A549 (cell line): Measurements from ENCODE around the gene RPS6KA4. TPM values are rescaled to one million over a fixed set of nuclear protein-coding genes. Genes with fewer than 3 reads are reported as not detected.
A peak's percentile ranks its signal among the peaks of the same experiment; 100 is the strongest.

ENCODE experiments used
- BHLHE40 ChIP-seq: IDR thresholded peaks from 2 replicates; pipeline ENCODE4 v1.6.1; 2012; ENCODE audit warnings: low read depth, low read length, inconsistent platforms
- CEBPB ChIP-seq, 2 experiments: fragments of >200 bp in 1 of 2; sonication (Bioruptor Twin) in 1 of 2; formaldehyde crosslinking in 1 of 2; IDR thresholded peaks; 2 replicates each; pipeline ENCODE4 v1.6.1; 2012 to 2016
- CHD4 ChIP-seq: fragments of 200-600 bp; sonication (generic); IDR thresholded peaks from 2 replicates; pipeline ENCODE4 v1.6.1; 2016; ENCODE audit warnings: antibody characterized with exemption, mild to moderate bottlenecking, borderline replicate concordance
- EP300 ChIP-seq, 2 experiments: fragments of >200 bp; sonication (Bioruptor Twin); formaldehyde crosslinking; IDR thresholded peaks; 2 replicates in 1 of 2; 3 replicates in 1 of 2; pipeline ENCODE4 v1.6.1; 2016 to 2017
- ESRRA ChIP-seq: fragments of 150-350 bp; IDR thresholded peaks from 2 replicates; pipeline ENCODE4 v1.6.1; 2014; ENCODE audit warnings: mild to moderate bottlenecking, low read length, borderline replicate concordance
- FOSB ChIP-seq: fragments of 250-450 bp; sonication (Bioruptor Pico); IDR thresholded peaks from 2 replicates; pipeline ENCODE4 v1.5.0; 2020; ENCODE audit warnings: mild to moderate bottlenecking, moderate library complexity
- FOSL2 ChIP-seq, 2 experiments: fragments of 450-650 bp in 1 of 2; fragments of >200 bp in 1 of 2; sonication (Bioruptor Twin) in 1 of 2; formaldehyde crosslinking; IDR thresholded peaks; 2 replicates each; pipeline versions ENCODE4 v1.5.0 to v1.6.1; 2016 to 2020; ENCODE audit warnings: mild to moderate bottlenecking in 1 of 2, moderate library complexity in 1 of 2
- GATA3 ChIP-seq: IDR thresholded peaks from 2 replicates; pipeline ENCODE4 v1.6.1; 2012; ENCODE audit warnings: borderline replicate concordance
- HDAC2 ChIP-seq: fragments of 200-600 bp; sonication (generic); IDR thresholded peaks from 2 replicates; pipeline ENCODE4 v1.6.1; 2016
- JUNB ChIP-seq: fragments of >200 bp; sonication (Bioruptor Twin); formaldehyde crosslinking; IDR thresholded peaks from 2 replicates; pipeline ENCODE4 v1.6.1; 2016
- KDM5A ChIP-seq: fragments of 200-600 bp; sonication (generic); IDR thresholded peaks from 2 replicates; pipeline ENCODE4 v1.6.1; 2016; ENCODE audit warnings: antibody characterized with exemption, mild to moderate bottlenecking
- MAFK ChIP-seq: fragments of 450-650 bp; IDR thresholded peaks from 2 replicates; pipeline ENCODE4 v1.6.1; 2014; ENCODE audit not compliant: partially characterized antibody
- MAZ ChIP-seq: fragments of 150-350 bp; IDR thresholded peaks from 2 replicates; pipeline ENCODE4 v1.6.1; 2014; ENCODE audit warnings: antibody characterized with exemption, low read depth, low read length, borderline replicate concordance
- PBX3 ChIP-seq: IDR thresholded peaks from 2 replicates; pipeline ENCODE4 v1.6.1; 2012
- PHF8 ChIP-seq: fragments of 200-600 bp; sonication (generic); IDR thresholded peaks from 2 replicates; pipeline ENCODE4 v1.6.1; 2016; ENCODE audit warnings: low read depth, mild to moderate bottlenecking, antibody characterized with exemption, moderate library complexity, borderline replicate concordance
- RARB ChIP-seq: fragments of 250-450 bp; sonication (Bioruptor Pico); IDR thresholded peaks from 2 replicates; pipeline ENCODE4 v1.8.0; 2021; ENCODE audit warnings: mild to moderate bottlenecking, moderate library complexity
- REST ChIP-seq: fragments of 200-600 bp; sonication (generic); IDR thresholded peaks from 2 replicates; pipeline ENCODE4 v1.6.1; 2016; ENCODE audit warnings: antibody characterized with exemption, mild to moderate bottlenecking, moderate library complexity
- RFX5 ChIP-seq: fragments of 450-650 bp; IDR thresholded peaks from 2 replicates; pipeline ENCODE4 v1.7.1; 2014; ENCODE audit warnings: antibody characterized with exemption, mild to moderate bottlenecking, moderate library complexity
- RNF2 ChIP-seq: fragments of 200-600 bp; sonication (generic); IDR thresholded peaks from 2 replicates; pipeline ENCODE4 v1.6.1; 2016; ENCODE audit warnings: low read depth, mild to moderate bottlenecking, antibody characterized with exemption, moderate library complexity, borderline replicate concordance
- TP53 ChIP-seq: fragments of 250-450 bp; sonication (Bioruptor Pico); IDR thresholded peaks from 2 replicates; pipeline ENCODE4 v1.5.0; 2021; ENCODE audit warnings: mild to moderate bottlenecking, moderate library complexity
- USF2 ChIP-seq: fragments of 450-650 bp; IDR thresholded peaks from 2 replicates; pipeline ENCODE4 v1.6.1; 2014; ENCODE audit warnings: antibody characterized with exemption
- ZFP36 ChIP-seq: fragments of 450-650 bp; IDR thresholded peaks from 2 replicates; pipeline ENCODE4 v1.6.1; 2014; ENCODE audit warnings: borderline replicate concordance; ENCODE audit not compliant: partially characterized antibody
- ZNF302 ChIP-seq: fragments of 250-450 bp; sonication (Bioruptor Pico); IDR thresholded peaks from 2 replicates; pipeline ENCODE4 v1.9.0; 2021; ENCODE audit warnings: inconsistent platforms, mild to moderate bottlenecking, moderate library complexity
- ZSCAN20 ChIP-seq: fragments of 250-450 bp; sonication (Bioruptor Pico); IDR thresholded peaks from 2 replicates; pipeline ENCODE4 v1.8.0; 2022; ENCODE audit warnings: mild to moderate bottlenecking, moderate library complexity
- polyA plus RNA-seq, 4 experiments: library from polyadenylated mRNA; depleted of rRNA in 3 of 4; stranded (reverse); fragments of >200 nt; fragmentation: RNase III in 1 of 4; extraction: RNeasy Plus Mini Kit Qiagen cat#74134 plus additional on column Dnase treatment in 1 of 4; gene quantifications; 2 replicates in 3 of 4; 3 replicates in 1 of 4; pipeline ENCODE4 v1.2.3, GENCODE V29; 2011 to 2017
- TF ChIP-seq, protein P1 (sequence below): fragments of 150-350 bp; IDR thresholded peaks from 2 replicates; pipeline ENCODE4 v1.6.1; 2014; ENCODE audit warnings: low read depth, mild to moderate bottlenecking, low read length
- TF ChIP-seq, protein P2 (sequence below): fragments of >200 bp; sonication (Bioruptor Twin); formaldehyde crosslinking; IDR thresholded peaks from 3 replicates; pipeline ENCODE4 v1.5.1; 2016
- TF ChIP-seq, protein P3 (sequence below): fragments of 250-450 bp; sonication (Bioruptor Pico); IDR thresholded peaks from 2 replicates; pipeline ENCODE4 v1.5.0; 2021; ENCODE audit warnings: mild to moderate bottlenecking, moderate library complexity, borderline replicate concordance
- TF ChIP-seq, protein P4 (sequence below): fragments of >200 bp; sonication (Bioruptor Twin); formaldehyde crosslinking; IDR thresholded peaks from 2 replicates; pipeline ENCODE4 v1.6.1; 2016

The RPS6KA4 gene
- polyA plus RNA-seq, 2 of the 4 experiments (the other 2 are of a cell fraction) = 21.4 to 35.9 TPM

GRCh38 chr11:64331569-64332371 is 27.2 kb upstream of the RPS6KA4 start (continued):
- no peak for TF ChIP-seq PBX3
- no peak for TF ChIP-seq ZFP36
- TF ChIP-seq TP53 = no peak
- peak; percentile 77 for TF ChIP-seq ESRRA
- TF ChIP-seq, protein P1, sequence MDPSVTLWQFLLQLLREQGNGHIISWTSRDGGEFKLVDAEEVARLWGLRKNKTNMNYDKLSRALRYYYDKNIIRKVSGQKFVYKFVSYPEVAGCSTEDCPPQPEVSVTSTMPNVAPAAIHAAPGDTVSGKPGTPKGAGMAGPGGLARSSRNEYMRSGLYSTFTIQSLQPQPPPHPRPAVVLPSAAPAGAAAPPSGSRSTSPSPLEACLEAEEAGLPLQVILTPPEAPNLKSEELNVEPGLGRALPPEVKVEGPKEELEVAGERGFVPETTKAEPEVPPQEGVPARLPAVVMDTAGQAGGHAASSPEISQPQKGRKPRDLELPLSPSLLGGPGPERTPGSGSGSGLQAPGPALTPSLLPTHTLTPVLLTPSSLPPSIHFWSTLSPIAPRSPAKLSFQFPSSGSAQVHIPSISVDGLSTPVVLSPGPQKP = no peak
- peak; percentile 13; the same call in 1 of the 2 replicates for TF ChIP-seq JUNB
- peak in 1 of 2 experiments; percentile 47; a peak in 1 of 5 replicates for TF ChIP-seq EP300 (IDR thresholded peaks at IDR 0.05)
- no peak for TF ChIP-seq MAZ
- TF ChIP-seq CEBPB (IDR thresholded peaks at IDR 0.05) = no peak
- TF ChIP-seq HDAC2 = no peak
- TF ChIP-seq, protein P2, sequence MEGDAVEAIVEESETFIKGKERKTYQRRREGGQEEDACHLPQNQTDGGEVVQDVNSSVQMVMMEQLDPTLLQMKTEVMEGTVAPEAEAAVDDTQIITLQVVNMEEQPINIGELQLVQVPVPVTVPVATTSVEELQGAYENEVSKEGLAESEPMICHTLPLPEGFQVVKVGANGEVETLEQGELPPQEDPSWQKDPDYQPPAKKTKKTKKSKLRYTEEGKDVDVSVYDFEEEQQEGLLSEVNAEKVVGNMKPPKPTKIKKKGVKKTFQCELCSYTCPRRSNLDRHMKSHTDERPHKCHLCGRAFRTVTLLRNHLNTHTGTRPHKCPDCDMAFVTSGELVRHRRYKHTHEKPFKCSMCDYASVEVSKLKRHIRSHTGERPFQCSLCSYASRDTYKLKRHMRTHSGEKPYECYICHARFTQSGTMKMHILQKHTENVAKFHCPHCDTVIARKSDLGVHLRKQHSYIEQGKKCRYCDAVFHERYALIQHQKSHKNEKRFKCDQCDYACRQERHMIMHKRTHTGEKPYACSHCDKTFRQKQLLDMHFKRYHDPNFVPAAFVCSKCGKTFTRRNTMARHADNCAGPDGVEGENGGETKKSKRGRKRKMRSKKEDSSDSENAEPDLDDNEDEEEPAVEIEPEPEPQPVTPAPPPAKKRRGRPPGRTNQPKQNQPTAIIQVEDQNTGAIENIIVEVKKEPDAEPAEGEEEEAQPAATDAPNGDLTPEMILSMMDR = peak; percentile 65
- TF ChIP-seq FOSL2 (IDR thresholded peaks at IDR 0.05) = no peak; the same call in 1 of the 2 replicates
- peak; percentile 70 for TF ChIP-seq FOSL2 (CRISPR knock-in tag; IDR thresholded peaks at IDR 0.05)
- no peak for TF ChIP-seq ZSCAN20 (CRISPR knock-in tag)
- TF ChIP-seq RARB (CRISPR knock-in tag) = no peak
- TF ChIP-seq, protein P3, sequence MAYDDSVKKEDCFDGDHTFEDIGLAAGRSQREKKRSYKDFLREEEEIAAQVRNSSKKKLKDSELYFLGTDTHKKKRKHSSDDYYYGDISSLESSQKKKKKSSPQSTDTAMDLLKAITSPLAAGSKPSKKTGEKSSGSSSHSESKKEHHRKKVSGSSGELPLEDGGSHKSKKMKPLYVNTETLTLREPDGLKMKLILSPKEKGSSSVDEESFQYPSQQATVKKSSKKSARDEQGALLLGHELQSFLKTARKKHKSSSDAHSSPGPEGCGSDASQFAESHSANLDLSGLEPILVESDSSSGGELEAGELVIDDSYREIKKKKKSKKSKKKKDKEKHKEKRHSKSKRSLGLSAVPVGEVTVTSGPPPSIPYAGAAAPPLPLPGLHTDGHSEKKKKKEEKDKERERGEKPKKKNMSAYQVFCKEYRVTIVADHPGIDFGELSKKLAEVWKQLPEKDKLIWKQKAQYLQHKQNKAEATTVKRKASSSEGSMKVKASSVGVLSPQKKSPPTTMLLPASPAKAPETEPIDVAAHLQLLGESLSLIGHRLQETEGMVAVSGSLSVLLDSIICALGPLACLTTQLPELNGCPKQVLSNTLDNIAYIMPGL (CRISPR knock-in tag) = no peak
- no peak for TF ChIP-seq USF2
- TF ChIP-seq, protein P4, sequence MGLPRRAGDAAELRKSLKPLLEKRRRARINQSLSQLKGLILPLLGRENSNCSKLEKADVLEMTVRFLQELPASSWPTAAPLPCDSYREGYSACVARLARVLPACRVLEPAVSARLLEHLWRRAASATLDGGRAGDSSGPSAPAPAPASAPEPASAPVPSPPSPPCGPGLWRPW = no peak
- no peak for TF ChIP-seq RFX5
- peak; percentile 67 for TF ChIP-seq MAFK
- no peak for TF ChIP-seq KDM5A
- TF ChIP-seq CHD4 = no peak
- TF ChIP-seq BHLHE40 = no peak
- no peak for TF ChIP-seq PHF8
- no peak for TF ChIP-seq ZNF302 (CRISPR knock-in tag)
- TF ChIP-seq REST = no peak
- no peak for TF ChIP-seq RNF2
- no peak for TF ChIP-seq GATA3
- no peak for TF ChIP-seq FOSB
